Stimulated activated CD8-positive, alpha-beta memory T cell treated with anti-CD3 and anti-CD28 coated beads, Interleukin-12 subunit alpha, Interleukin-12 subunit beta, amount 100 ng/mL, for 4 hours (primary cell): ENCODE data around the gene CRYBA4.
"Not testable (repeated sequence)": the region's sequence is repeated elsewhere in the genome, so short reads cannot be mapped to it uniquely, and the experiment has no call there.

ENCODE experiments used
- DNase-seq: peaks from one replicate; pipeline ENCODE4 v3.0.0-alpha.2; 2020; ENCODE audit warnings: low read depth

The CRYBA4 gene

DNA sequence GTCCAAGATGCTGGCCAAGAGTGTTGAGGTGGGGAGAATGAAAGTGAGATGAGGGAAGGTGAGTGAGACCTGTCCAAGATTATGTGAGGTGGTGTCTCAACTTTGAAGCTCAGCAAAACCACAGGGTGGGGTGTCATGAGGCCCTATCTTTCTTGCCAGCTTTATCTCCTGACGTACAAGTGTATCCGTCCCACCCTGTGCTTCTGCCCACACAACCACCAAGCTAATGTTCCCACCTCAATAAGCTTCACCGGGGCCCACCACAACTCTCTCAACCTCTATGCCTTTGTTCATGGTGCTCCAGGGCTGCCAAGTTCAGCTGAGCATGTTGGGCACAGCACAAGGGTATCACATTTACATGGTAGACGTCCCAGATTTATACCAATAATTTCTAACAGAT is 24.7 kb upstream of the CRYBA4 start:
- no peak for DNase-seq

- no peak for DNase-seq
Measured at GRCh38 chr22:26597480-26597879, 24.3 kb upstream of the CRYBA4 start.

- no peak for DNase-seq
Measured at GRCh38 chr22:26599505-26599904, 22.3 kb upstream of the CRYBA4 start.

DNA sequence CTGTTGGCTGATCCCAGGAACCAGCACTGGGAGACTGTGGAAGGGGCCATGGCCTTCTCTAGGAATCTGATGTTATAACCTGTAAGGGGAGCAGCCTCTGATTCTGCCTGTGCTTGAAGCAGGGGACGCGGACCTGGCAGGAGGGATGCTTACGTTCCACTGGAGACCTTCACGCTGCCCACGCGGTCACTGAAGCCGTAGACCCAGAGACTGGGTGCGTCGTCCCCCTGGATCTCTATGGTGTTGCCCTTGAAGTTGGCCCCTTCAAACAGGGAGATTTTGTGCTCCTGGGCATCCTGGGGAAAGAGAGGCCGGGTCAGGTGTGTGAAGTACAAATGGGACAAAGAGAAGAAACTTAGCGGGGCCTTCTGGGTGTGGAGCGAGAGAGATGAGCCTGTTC is 20.0 kb upstream of the CRYBA4 start:
- no peak for DNase-seq

- DNase-seq, result no peak
Measured at GRCh38 chr22:26602127-26602526, 19.6 kb upstream of the CRYBA4 start.

DNA sequence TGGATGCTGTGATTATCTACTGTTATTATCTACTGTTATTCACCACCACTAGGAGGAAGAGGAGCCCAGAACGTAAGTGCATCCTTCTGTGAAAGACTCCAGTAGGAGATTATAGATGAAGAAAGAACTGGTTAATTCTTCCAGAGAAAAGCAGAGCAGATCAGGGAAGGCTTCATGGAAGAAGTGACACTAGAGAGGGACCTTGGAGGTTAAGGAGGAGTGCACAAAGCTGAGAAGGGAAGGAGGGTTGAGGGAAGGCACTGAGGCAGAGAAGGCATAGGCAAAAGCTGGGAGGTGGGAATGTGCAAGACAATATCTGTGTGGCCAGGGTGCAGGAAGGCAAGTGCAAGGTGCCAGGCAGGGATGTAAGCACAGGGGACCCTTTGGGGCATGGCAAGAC is 17.4 kb upstream of the CRYBA4 start:
- no peak for DNase-seq

DNA sequence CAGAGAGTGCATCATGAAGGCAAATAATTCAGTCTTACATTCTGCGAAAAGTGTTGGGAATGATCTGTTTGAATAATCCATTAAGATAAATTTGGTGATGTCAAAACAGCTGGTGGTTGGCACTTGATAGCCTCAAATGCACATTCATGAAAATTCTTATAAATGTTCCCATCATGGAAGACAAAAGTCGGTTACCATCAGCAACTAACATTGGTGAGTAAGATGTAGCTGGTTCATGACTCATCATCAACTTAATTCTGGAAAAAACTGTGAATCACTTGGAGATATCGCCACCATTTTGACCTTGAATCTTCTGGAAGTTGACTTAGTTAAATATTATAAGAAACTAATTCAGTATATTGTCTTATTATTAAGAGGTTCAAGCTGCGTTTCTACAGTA is 15.2 kb upstream of the CRYBA4 start:
- DNase-seq, result no peak

- DNase-seq, result no peak
Measured at GRCh38 chr22:26608129-26608528, 13.6 kb upstream of the CRYBA4 start.

- no peak for DNase-seq
Measured at GRCh38 chr22:26609287-26609686, 12.5 kb upstream of the CRYBA4 start.

GRCh38 chr22:26610072-26610958 is 11.4 kb upstream of the CRYBA4 start:
- no peak for DNase-seq

- DNase-seq, result no peak
Measured at GRCh38 chr22:26610996-26611395, 10.8 kb upstream of the CRYBA4 start.

DNA sequence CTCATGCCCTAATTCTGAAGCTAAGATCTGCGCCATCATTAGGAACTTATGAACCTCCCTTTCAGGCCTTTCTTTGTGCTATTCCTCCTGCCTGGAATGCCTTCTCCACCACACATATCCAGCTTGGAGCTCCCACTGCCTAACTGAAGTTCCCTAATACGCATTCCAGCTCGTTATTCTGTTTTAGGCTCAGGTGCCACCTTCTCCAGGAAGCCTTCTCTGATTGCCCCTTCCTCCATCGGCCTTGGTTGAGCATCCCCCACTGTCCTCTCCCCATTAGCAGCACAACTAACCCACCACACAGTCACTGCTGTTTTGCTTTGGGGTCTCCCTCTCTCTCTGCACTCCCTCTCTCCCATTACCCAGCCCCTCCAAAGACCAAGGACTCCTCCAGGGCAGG is 9.1 kb upstream of the CRYBA4 start:
- DNase-seq, result no peak

- not testable (repeated sequence) for DNase-seq
Measured at GRCh38 chr22:26613753-26614152, 8.0 kb upstream of the CRYBA4 start.

DNA sequence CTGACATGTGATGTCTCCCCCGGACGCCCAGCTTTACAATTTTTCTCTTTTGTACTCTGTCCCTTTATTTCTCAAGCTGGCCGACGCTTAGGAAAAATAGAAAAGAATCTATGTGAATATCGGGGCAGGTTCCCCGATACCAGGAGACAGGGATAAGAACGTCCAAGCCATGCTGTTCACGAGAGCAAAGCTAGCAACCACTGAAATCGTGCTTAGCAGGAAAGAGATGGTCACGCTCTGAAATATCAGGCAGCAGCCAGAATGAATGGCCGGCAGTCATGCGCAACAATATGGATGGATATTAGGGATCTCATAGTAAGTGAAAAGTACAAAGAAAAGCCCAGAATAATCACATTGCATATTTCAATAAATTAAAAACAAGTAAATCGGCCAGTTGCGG is 7.4 kb upstream of the CRYBA4 start:
- DNase-seq, result no peak

GRCh38 chr22:26615149-26615548 is 6.6 kb upstream of the CRYBA4 start:
- no peak for DNase-seq

- DNase-seq, result no peak
Measured at GRCh38 chr22:26615830-26616435, 5.8 kb upstream of the CRYBA4 start.

GRCh38 chr22:26616650-26617049 is 5.1 kb upstream of the CRYBA4 start:
- DNase-seq, result no peak

- no peak for DNase-seq
Measured at GRCh38 chr22:26617271-26618199, 4.2 kb upstream of the CRYBA4 start, which contains the start of gene CRYBB1. CRYBB1 (minus strand) TSS chr22:26618027; CDS start chr22:26616319, 1,708 bp downstream.

DNA sequence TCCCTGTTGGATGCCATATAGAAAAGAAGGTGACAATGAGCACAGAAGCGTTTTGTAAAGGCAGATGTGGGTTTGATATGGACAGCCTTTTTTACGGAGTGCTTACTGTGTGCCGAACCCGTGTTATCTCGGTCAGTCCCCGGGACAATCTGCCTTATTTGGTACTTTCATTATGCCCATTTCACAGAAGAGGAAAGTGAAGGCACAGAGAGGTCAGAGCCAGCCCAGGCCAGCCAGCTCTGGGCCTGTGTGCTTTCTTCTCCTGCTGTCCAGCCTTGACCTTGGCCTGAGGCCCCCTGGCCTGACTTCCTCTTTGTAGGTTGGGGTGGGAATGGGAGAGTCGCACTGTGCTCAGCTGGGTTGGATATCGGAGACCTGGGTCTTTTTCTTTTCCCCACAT is 3.3 kb upstream of the CRYBA4 start:
- DNase-seq, result no peak

GRCh38 chr22:26619510-26619909 is 2.3 kb upstream of the CRYBA4 start:
- no peak for DNase-seq

DNA sequence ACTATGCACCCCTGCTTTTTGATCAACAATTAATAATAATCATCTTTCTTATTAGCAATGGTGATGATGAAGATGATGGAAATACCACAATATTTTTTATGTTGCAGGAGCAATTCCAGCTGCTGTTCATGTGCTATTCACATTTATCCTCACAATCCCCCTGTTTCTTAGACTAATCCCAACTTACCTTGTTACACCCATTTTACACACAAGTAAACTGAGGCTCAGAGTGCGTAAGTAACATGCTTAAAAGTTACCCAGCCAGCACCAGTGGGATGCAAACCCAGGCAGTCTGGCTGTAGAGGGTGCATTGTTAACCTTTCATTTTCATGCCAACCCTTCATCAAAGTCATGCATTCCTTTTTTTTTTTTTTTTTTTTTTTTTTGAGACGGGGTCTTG is 1.6 kb upstream of the CRYBA4 start:
- DNase-seq, result no peak

DNA sequence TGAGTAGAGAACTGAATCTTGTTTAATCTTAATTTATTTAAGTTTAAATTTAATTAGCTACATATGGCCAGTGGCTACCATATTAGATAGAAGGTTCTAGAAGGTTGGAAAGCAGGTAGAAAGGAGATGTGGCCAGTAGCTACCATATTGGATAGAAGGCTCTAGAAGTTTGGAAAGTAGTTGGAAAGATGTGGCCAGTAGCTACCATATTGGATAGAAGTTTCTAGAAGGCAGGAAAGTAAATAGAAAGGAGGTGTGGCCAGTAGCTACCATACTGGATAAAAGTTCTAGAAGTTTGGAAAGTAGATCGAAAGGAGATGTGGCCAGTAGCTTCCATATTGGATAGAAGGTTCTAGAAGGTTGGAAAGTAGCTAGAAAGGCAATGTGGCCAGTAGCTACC is 2.2 kb downstream of the CRYBA4 start:
- DNase-seq, result no peak

DNA sequence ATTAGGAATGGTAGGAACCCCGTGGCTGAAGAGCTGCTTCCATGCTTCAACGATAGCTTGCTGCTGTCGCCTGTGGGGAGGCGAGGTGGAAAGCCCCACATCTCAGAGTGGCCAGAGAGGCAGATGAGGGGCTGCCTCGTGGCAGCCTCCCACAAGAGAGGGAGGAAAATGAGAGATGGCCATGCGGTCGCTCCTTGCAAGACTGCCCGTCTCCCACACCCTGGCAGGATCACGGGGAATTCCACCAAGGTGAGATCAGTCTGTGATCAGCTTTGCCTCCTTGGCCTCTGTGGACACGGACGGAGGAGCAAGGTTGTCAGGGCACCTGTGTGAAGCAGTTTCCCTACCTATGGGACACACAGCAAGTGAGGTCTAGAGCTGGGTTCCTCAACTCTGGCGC is 3.0 kb downstream of the CRYBA4 start:
- no peak for DNase-seq
